Limb (tissue), 2 donors: ENCODE data around the gene TRAPPC5.

Experiments used
- DNase-seq, 2 donors: peaks; one replicate each; pipeline ENCODE4 v3.0.0-alpha.2; 2016; ENCODE audit errors: extremely low spot score in 2 of 2

The TRAPPC5 gene

GRCh38 chr19:7730286-7731217 lies 49.9 kb downstream of the TRAPPC5 start:
- no peak for DNase-seq

DNA sequence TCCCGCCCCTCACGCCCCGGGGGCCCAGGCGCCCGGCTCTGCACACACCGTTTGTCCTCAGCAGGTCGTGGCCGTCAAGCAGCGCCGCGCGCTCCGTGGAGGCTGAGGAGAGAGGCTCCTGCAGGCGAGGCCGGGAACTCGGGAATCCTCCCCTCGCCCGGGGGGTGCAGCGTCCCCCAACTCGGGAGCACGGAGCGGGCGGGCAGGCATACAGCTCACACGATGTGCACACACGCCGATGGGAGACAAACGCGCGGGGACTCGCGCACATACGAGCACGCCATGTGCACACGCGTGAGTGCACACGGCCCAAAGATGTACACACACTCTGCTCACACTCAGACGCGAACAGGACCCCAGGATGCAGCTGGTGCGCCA lies 50.6 kb downstream of the TRAPPC5 start:
- DNase-seq: no peak

- no peak for DNase-seq
Observed at GRCh38 chr19:7731615-7732014, 51.0 kb downstream of the TRAPPC5 start.

DNA sequence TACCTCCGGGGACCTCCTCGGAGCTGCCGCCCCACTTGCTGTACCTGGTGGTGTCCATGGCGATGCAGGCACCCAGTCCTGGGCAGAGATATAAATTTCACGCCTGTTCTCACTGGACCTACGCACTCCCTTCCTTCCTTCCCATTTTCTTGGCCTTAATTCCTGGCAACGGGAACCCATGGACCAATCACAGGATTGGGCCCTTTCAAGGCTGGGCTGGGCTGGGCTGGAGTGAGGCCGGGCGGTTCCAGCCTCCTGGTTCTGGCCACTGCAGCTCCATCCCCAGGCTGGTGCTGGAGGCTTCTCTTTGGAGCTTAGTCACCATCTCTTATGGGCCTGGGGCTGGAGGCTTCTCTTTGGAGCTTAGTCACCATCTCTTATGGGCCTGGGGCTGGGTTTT lies 51.4 kb downstream of the TRAPPC5 start, which contains the start of gene CLEC4G:
Gene CLEC4G (minus strand): TSS at position 66 of the 400 bp plus-strand sequence. CDS start 8 bp downstream, at position 58.
- no peak for DNase-seq

- no peak for DNase-seq
Observed at GRCh38 chr19:7733376-7733775, 52.7 kb downstream of the TRAPPC5 start.

DNA sequence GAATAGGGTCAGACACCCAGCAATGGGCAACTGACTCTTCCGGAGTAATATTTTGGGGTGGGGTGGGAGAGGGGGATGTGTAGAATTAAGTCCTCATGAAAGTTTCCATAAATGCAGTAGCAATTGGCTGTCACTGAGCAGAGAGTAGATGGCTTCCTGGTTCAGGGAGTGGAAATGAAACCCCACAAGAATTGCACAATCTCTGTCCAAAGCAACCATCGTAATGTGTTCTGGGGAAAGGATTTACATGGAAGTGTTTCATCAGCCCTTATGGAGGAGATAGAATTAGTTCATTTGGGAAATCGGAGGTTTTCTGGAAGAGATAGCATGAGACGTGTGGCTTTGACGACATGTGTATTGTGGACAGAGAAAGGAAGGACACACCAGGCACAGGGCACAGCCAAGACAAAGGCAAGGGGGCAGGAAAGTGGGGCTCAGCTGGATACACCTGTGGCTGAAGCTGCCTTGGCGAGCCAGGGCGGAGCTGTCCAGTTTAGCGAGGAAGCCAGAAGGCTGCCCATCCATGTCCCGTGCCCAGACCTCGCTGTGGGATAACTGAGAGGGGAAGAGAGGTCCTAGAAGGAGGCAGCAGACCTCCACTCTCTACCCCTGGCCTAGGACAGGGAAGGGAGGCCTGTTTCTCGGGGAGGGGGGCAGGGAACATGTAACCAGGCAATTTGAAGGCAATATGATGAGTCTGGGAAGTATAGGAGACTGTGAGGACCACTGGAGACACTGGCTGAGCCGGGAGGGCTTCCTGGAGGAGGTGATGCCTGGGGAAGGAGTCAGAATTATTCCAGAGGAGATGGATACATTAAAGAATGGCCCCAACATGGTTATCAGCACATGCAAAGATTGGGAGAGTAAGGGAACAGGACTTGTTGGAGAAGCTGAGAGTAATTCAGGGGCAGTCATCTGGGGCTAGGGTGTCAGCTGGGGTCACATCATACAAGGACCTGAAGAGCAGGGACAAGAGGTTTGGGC lies 53.9 kb downstream of the TRAPPC5 start:
- DNase-seq: no peak

DNA sequence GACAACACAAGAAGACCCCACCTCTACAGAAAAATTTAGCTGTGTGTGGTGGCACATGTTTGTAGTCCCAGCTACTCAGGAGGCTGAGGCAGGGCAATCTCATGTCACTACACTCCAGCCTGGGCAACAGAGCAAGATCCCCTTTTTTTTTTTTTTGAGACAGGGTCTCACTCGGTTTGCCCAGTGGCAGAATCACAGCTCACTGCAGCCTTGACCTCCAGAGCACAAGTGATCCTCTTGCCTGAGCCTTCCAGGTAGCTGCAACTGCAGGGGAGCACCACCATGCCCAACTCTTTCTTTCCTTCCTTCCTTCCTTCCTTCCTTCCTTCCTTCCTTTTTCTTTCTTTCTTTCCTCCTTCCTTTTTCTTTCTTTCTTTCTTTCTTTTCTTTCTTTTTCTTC lies 55.5 kb downstream of the TRAPPC5 start:
- no peak for DNase-seq

- DNase-seq: no peak
Observed at GRCh38 chr19:7737215-7737614, 56.6 kb downstream of the TRAPPC5 start.
